KOPT-K1 (cell line): ENCODE results near the gene PDPR.
"Not testable (repeated sequence)": the region's sequence is repeated elsewhere in the genome, so short reads cannot be mapped to it uniquely, and the experiment has no call there.

Experiments
- H3K27ac ChIP-seq: fragments of 200-600 bp; sonication (generic); 2 replicates; pipeline ENCODE4 v1.5.1; 2016; ENCODE audit warnings: antibody characterized with exemption, mild to moderate bottlenecking, low read depth, low read length; ENCODE audit not compliant: poor library complexity, severe bottlenecking
- H3K36me3 ChIP-seq: fragments of 200-600 bp; sonication (generic); 2 replicates; pipeline ENCODE4 v1.5.1; 2017; ENCODE audit warnings: antibody characterized with exemption, mild to moderate bottlenecking, low read length, moderate library complexity; ENCODE audit not compliant: insufficient read depth
- H3K9me3 ChIP-seq: fragments of 200-600 bp; sonication (generic); 2 replicates; pipeline ENCODE4 v1.5.1; 2017; ENCODE audit warnings: antibody characterized with exemption, low read length, mild to moderate bottlenecking; ENCODE audit not compliant: insufficient read depth, poor library complexity, severe bottlenecking

PDPR gene

DNA sequence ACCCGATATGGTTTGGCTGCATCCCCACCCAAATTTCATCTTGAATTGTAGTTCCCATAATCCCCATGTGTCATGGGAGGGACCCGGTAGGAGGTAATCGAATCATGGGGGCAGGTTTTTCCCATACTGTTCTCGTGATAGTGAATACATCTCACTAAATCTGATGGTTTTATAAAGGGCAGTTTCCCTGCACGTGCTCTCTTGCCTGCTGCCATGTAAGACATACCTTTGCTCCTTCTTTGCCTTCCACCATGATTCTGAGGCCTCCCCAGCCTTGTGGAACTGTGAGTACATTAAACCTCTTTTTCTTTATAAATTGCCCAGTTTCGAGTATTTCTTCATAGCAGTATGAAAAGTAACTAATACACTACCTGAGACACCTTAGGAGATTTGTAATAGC, 92.2 kb downstream of the PDPR start:
- not testable (repeated sequence) for H3K9me3 ChIP-seq, H3K27ac ChIP-seq, H3K36me3 ChIP-seq
